Endothelial cell of umbilical vein (primary cell): ENCODE data around the gene CCDC150. TPM values are rescaled to one million over a fixed set of nuclear protein-coding genes. Genes with fewer than 3 reads are reported as not detected.
A peak's percentile ranks its signal among the peaks of the same experiment; 100 is the strongest.

Source experiments
- BruUV-seq: library from RNA; stranded (reverse); fragments of 400-500 nt; replicated peaks from 2 replicates; lab custom pipeline; 2021; lab: Mats Ljungman, UMichigan
- CTCF ChIA-PET: fragments of 300-600, 350-600 bp; sonication (Branson Sonifier 250); formaldehyde crosslinking; loops from one replicate; lab custom pipeline; 2021; ENCODE audit warnings: antibody characterized with exemption, inconsistent platforms; lab: Charles Lee
- POLR2A ChIA-PET: fragments of 300-600, 350-600 bp; sonication (Branson Sonifier 250); formaldehyde crosslinking; loops from one replicate; lab custom pipeline; 2021; ENCODE audit warnings: antibody characterized with exemption, inconsistent platforms; lab: Charles Lee
- DNase-seq: peaks from one replicate; pipeline ENCODE4 v3.0.0-alpha.2; 2011; ENCODE audit warnings: low read depth, low spot score
- FAIRE-seq: peaks from 2 replicates; lab custom pipeline; 2011; peaks lifted over from hg19 to GRCh38; lab: Jason Lieb, UNC
- H2AFZ ChIP-seq: 2 replicates; pipeline ENCODE4 v1.6.0; 2012; ENCODE audit warnings: low read depth, low read length, control low read depth, inconsistent platforms
- H3K27ac ChIP-seq: 2 replicates; pipeline ENCODE4 v1.5.1; 2011; ENCODE audit warnings: low read depth, mild to moderate bottlenecking, control low read depth, low read length, moderate library complexity; ENCODE audit not compliant: insufficient read depth
- H3K27me3 ChIP-seq, 2 experiments: 2 replicates each; pipeline versions ENCODE4 v1.6.0 to v1.6.1; 2011; ENCODE audit warnings: low read length in 2 of 2, mixed read lengths in 1 of 2; ENCODE audit not compliant: control insufficient read depth in 2 of 2, insufficient read depth in 2 of 2
- H3K36me3 ChIP-seq, 2 experiments: 2 replicates in 1 of 2; 3 replicates in 1 of 2; pipeline ENCODE4 v1.5.1; 2011; ENCODE audit warnings: low read length in 2 of 2, mild to moderate bottlenecking in 1 of 2, moderate library complexity in 1 of 2; ENCODE audit not compliant: control insufficient read depth in 2 of 2, insufficient read depth in 2 of 2; ENCODE audit errors: extremely low read depth in 1 of 2
- H3K4me1 ChIP-seq: 3 replicates; pipeline ENCODE4 v1.5.1; 2011; ENCODE audit warnings: mild to moderate bottlenecking, low read length; ENCODE audit not compliant: control insufficient read depth, insufficient read depth; ENCODE audit errors: extremely low read depth
- H3K4me2 ChIP-seq: 2 replicates; pipeline ENCODE4 v1.6.1; 2011; ENCODE audit warnings: low read length, control low read depth, mixed read lengths; ENCODE audit not compliant: insufficient read depth
- H3K4me3 ChIP-seq, 3 experiments: fragments of 200-600 bp in 1 of 3; sonication (generic), shearing (Covaris generic) in 1 of 3; replicated peaks in 1 of 3; 2 replicates each; pipeline ENCODE4 v1.5.1; 2011 to 2016; ENCODE audit warnings: control low read depth in 3 of 3, low read length in 3 of 3, mild to moderate bottlenecking in 2 of 3, inconsistent platforms in 1 of 3, low read depth in 1 of 3, moderate library complexity in 1 of 3; ENCODE audit not compliant: insufficient read depth in 1 of 3
- H3K79me2 ChIP-seq: 2 replicates; pipeline ENCODE4 v1.6.0; 2012; ENCODE audit warnings: low read length, inconsistent platforms; ENCODE audit not compliant: control insufficient read depth, insufficient read depth
- H3K9ac ChIP-seq: replicated peaks from 2 replicates; pipeline ENCODE3; 2011; ENCODE audit warnings: low read length, control low read depth; ENCODE audit not compliant: insufficient read depth; ENCODE audit errors: extremely low read depth
- H3K9me1 ChIP-seq: replicated peaks from 3 replicates; pipeline ENCODE4 v1.6.0; 2011; ENCODE audit warnings: mild to moderate bottlenecking, low read length; ENCODE audit not compliant: control insufficient read depth, insufficient read depth; ENCODE audit errors: extremely low read depth
- H3K9me3 ChIP-seq: replicated peaks from 2 replicates; pipeline ENCODE4 v1.5.1; 2012; ENCODE audit warnings: low read length, inconsistent platforms; ENCODE audit not compliant: control insufficient read depth, insufficient read depth
- H4K20me1 ChIP-seq: replicated peaks from 2 replicates; pipeline ENCODE3; 2011; ENCODE audit warnings: mild to moderate bottlenecking, low read length; ENCODE audit not compliant: control insufficient read depth, insufficient read depth; ENCODE audit errors: extremely low read depth
- CTCF ChIP-seq, 2 donors: IDR thresholded peaks; 1 replicate in 1 of 2; 2 replicates in 1 of 2; pipeline ENCODE4 v1.5.1; 2011; ENCODE audit warnings: low read length in 2 of 2, mild to moderate bottlenecking in 2 of 2, moderate library complexity in 2 of 2, control low read depth in 1 of 2, inconsistent platforms in 1 of 2, low read depth in 1 of 2; ENCODE audit not compliant: insufficient read depth in 1 of 2; ENCODE audit errors: extremely low read depth in 1 of 2
- EZH2 ChIP-seq: IDR thresholded peaks from 2 replicates; pipeline ENCODE4 v1.6.1; 2012; ENCODE audit warnings: borderline replicate concordance, low read depth, mild to moderate bottlenecking, moderate library complexity, low read length, inconsistent platforms; ENCODE audit not compliant: severe bottlenecking
- FOS ChIP-seq: IDR thresholded peaks from 2 replicates; pipeline ENCODE4 v1.6.1; 2011; ENCODE audit warnings: mild to moderate bottlenecking, low read length, moderate library complexity, borderline replicate concordance; ENCODE audit not compliant: insufficient read depth
- GATA2 ChIP-seq: IDR thresholded peaks from 2 replicates; pipeline ENCODE4 v1.7.0; 2011; ENCODE audit warnings: low read depth, mild to moderate bottlenecking, moderate library complexity, mixed read lengths, low read length; ENCODE audit not compliant: insufficient read length, insufficient read depth
- JUN ChIP-seq: IDR thresholded peaks from 2 replicates; pipeline ENCODE4 v1.6.1; 2011; ENCODE audit warnings: borderline replicate concordance, low read depth; ENCODE audit not compliant: insufficient read length, insufficient read depth
- MYC ChIP-seq: IDR thresholded peaks from one replicate; pipeline ENCODE4 v1.6.1; 2011; ENCODE audit warnings: mild to moderate bottlenecking, low read depth, low read length
- POLR2A ChIP-seq: IDR thresholded peaks from 2 replicates; pipeline ENCODE4 v1.6.1; 2012; ENCODE audit warnings: low read depth, mild to moderate bottlenecking, control low read depth, low read length
- POLR2AphosphoS5 ChIP-seq: IDR thresholded peaks from 2 replicates; pipeline ENCODE4 v1.6.1; 2012; ENCODE audit warnings: low read depth, mild to moderate bottlenecking, control low read depth, low read length, moderate library complexity; ENCODE audit not compliant: insufficient read depth
- dilution Hi-C: fragments of 300-500 bp; cut with MboI; formaldehyde crosslinking; loops from one replicate; pipeline ENCODE4 v1.15.0; 2019; ENCODE audit warnings: low sequenced_read_pairs; ENCODE audit not compliant: extremely low pct_ligation_motif_present
- intact Hi-C: fragments of 100-400 bp; cut with micrococcal nuclease; formaldehyde crosslinking; loops from one replicate; pipeline ENCODE4 v1.10.0; 2022
- polyA plus RNA-seq, 4 experiments: library from polyadenylated mRNA; depleted of rRNA in 3 of 4; stranded (reverse) in 3 of 4; unstranded in 1 of 4; fragments of >200 nt; gene quantifications; 2 replicates each; pipeline versions ENCODE4 v1.2.1 to v1.2.3, GENCODE V29; 2011 to 2012; ENCODE audit warnings: missing spikeins in 1 of 4
- total RNA-seq: library from RNA; stranded (reverse); gene quantifications from 2 replicates; pipeline ENCODE4 v1.2.3, GENCODE V29; 2021
- TF ChIP-seq, protein P1 (sequence below): IDR thresholded peaks from 2 replicates; pipeline ENCODE4 v1.6.1; 2011; ENCODE audit not compliant: insufficient read depth, insufficient read length

Gene CCDC150
- total and polyA plus RNA-seq, 2 donors (not counting 3 experiments of a cell fraction or from before 2014, with no cell fraction given), result 1.7 to 19.9 TPM

- POLR2A ChIA-PET, result no interaction called here
- intact Hi-C loops (loop anchor here (1.0 to 10.0 kb wide), 7 partner anchors 224 to 1015 kb away; no protein-coding TSS in a partner anchor), dilution Hi-C loops (no loop called here)
These were observed 119.8 kb downstream of the CCDC150 start for GRCh38 chr2:196759378-196759706.

DNA sequence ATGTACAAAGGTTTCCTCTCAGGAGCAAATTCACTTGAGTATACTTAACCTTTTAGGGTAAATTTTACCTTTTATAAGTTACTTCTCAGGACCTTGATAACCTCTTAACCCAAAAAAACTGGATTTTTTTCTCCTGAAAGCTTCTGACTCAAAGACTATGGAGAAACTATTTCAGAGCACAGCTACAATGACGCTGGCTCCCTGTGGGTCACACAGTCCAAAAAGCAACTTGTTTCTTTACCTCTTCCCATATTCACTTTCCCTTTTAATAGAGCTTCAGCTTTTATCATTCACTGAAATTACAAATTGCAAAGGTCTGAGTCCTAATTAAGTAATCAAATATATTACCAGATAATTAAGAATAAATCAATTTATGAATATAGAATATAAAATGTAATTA lies 127.6 kb downstream of the CCDC150 start:
- Histone ChIP-seq H3K79me2 (no peaks in the 10 kb centered on the region), H3K9me1 (no peaks in the 10 kb centered on the region), H3K36me3 (peaks cover 5 to 25% of the 10 kb centered on the region in 2 experiments), H3K9me3 (no peaks in the 10 kb centered on the region), H3K4me3 (no peak overlapping the region), H3K4me2 (no peak overlapping the region), H3K9ac (no peak overlapping the region), H3K4me1 (no peaks in the 10 kb centered on the region), H3K27me3 (no peaks in the 10 kb centered on the region), H3K27ac (no peak overlapping the region), H4K20me1 (no peaks in the 10 kb centered on the region), H2AFZ (no peak overlapping the region)
- no TSS peak for BruUV-seq
- DNase-seq (no peak), FAIRE-seq (no peak)
- TF ChIP-seq POLR2AphosphoS5 (no peak), GATA2 (no peak), JUN (no peak), FOS (no peak), CTCF (IDR thresholded peaks at IDR 0.05; ENCODE audit: extremely low read depth in 1 of 2, insufficient read depth in 1 of 2, low read depth in 1 of 2, low read length in 2 of 2) (no peak), POLR2A (no peak), EZH2 (no peak), MYC (no peak)
- TF ChIP-seq, protein P1, sequence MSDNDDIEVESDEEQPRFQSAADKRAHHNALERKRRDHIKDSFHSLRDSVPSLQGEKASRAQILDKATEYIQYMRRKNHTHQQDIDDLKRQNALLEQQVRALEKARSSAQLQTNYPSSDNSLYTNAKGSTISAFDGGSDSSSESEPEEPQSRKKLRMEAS, result no peak
- POLR2A ChIA-PET, result no interaction called here
- CTCF ChIA-PET, result interaction anchor here (0.5 to 2.6 kb wide), 6 partner anchors 9 to 688 kb away, joined by 3 to 11 read pairs (median 3); no protein-coding TSS in a partner anchor
- intact Hi-C loops, result no loop called here
- dilution Hi-C loops, result no loop called here

More at GRCh38 chr2:196759378-196759706, 119.8 kb downstream of the CCDC150 start:
- Histone ChIP-seq H3K4me1 (no peaks in the 10 kb centered on the region), H3K9me3 (no peaks in the 10 kb centered on the region), H3K27me3 (no peaks in the 10 kb centered on the region), H3K79me2 (no peaks in the 10 kb centered on the region), H4K20me1 (no peaks in the 10 kb centered on the region), H3K4me3 (no peak overlapping the region), H2AFZ (no peak overlapping the region), H3K9ac (no peak overlapping the region), H3K36me3 (peaks cover under 1 to 7% of the 10 kb centered on the region in 2 experiments), H3K4me2 (no peak overlapping the region), H3K9me1 (no peaks in the 10 kb centered on the region), H3K27ac (no peak overlapping the region)
- no peak for FAIRE-seq
- DNase-seq, result peak; percentile 18
- BruUV-seq, result no TSS peak
- TF ChIP-seq EZH2 (no peak), POLR2AphosphoS5 (no peak)
- TF ChIP-seq, protein P1, result no peak
- CTCF ChIA-PET, result interaction anchor here (0.6 to 2.2 kb wide), 6 partner anchors 8 to 681 kb away, joined by 3 to 13 read pairs (median 4); no protein-coding TSS in a partner anchor
